ENCODE results near the gene SDHA.

The SDHA gene

GRCh38 chr5:217494-218456 is at the start of gene SDHA, which contains the start of gene CCDC127:
TSS of gene SDHA (plus strand) at chr5:218320. CDS start at chr5:218356, 36 bp downstream.
TSS of gene CCDC127 (minus strand) at chr5:218153. CDS start at chr5:216849, 1,304 bp downstream.
- DNase-seq, result peak; percentile 93

- DNase-seq, result no peak
Observed at GRCh38 chr5:169071-169727, 48.9 kb upstream of the SDHA start.

GRCh38 chr5:169728-170094 is 48.4 kb upstream of the SDHA start:
- no peak for DNase-seq

GRCh38 chr5:170971-171800 is 46.9 kb upstream of the SDHA start:
- no peak for DNase-seq

GRCh38 chr5:171801-172331 is 46.3 kb upstream of the SDHA start:
- no peak for DNase-seq

- no peak for DNase-seq
Observed at GRCh38 chr5:172421-172820, 45.7 kb upstream of the SDHA start.

- no peak for DNase-seq
Observed at GRCh38 chr5:172841-173251, 45.3 kb upstream of the SDHA start.

GRCh38 chr5:173392-174290 is 44.5 kb upstream of the SDHA start:
- no peak for DNase-seq

- DNase-seq, result no peak
Observed at GRCh38 chr5:174291-174600, 43.9 kb upstream of the SDHA start.

GRCh38 chr5:174876-175465 is 43.1 kb upstream of the SDHA start:
- DNase-seq, result no peak

- DNase-seq, result no peak
Observed at GRCh38 chr5:176296-176823, 41.8 kb upstream of the SDHA start.

- DNase-seq, result no peak
Observed at GRCh38 chr5:178110-178509, 40.0 kb upstream of the SDHA start.

- no peak for DNase-seq
Observed at GRCh38 chr5:179401-179800, 38.7 kb upstream of the SDHA start.

GRCh38 chr5:180286-180918 is 37.7 kb upstream of the SDHA start:
- DNase-seq, result no peak

- DNase-seq, result no peak
Observed at GRCh38 chr5:181160-181559, 37.0 kb upstream of the SDHA start.

GRCh38 chr5:181566-181965 is 36.6 kb upstream of the SDHA start:
- DNase-seq, result no peak

- DNase-seq, result no peak
Observed at GRCh38 chr5:182126-182525, 36.0 kb upstream of the SDHA start.

- DNase-seq, result no peak
Observed at GRCh38 chr5:184471-184870, 33.6 kb upstream of the SDHA start.

- no peak for DNase-seq
Observed at GRCh38 chr5:185095-186070, 32.7 kb upstream of the SDHA start.
